Nephron progenitor cell (in vitro differentiated cells): ENCODE data around the gene FGB.

Experiments used
- DNase-seq: peaks from one replicate; pipeline ENCODE4 v3.0.0; 2021
- H3K27ac Mint-ChIP-seq: 2 replicates; pipeline ENCODE4 v1.8.0; 2021; ENCODE audit warnings: mild to moderate bottlenecking, moderate library complexity, mixed read lengths
- H3K27me3 Mint-ChIP-seq: 2 replicates; pipeline ENCODE4 v1.8.0; 2021; ENCODE audit warnings: mild to moderate bottlenecking, low read depth, mixed read lengths; ENCODE audit not compliant: poor library complexity
- H3K36me3 Mint-ChIP-seq: 2 replicates; pipeline ENCODE4 v1.8.0; 2021; ENCODE audit warnings: low read depth, mixed read lengths
- H3K4me1 Mint-ChIP-seq: 2 replicates; pipeline ENCODE4 v1.8.0; 2021; ENCODE audit warnings: mixed read lengths
- H3K4me3 Mint-ChIP-seq: 2 replicates; pipeline ENCODE4 v1.8.0; 2021; ENCODE audit warnings: mild to moderate bottlenecking, moderate library complexity, mixed read lengths
- H3K9me3 Mint-ChIP-seq: 2 replicates; pipeline ENCODE4 v1.8.0; 2021; ENCODE audit warnings: mild to moderate bottlenecking, moderate library complexity, mixed read lengths
- TF ChIP-seq, protein P1 (sequence below): fragments of 200-600 bp; sonication (generic); IDR thresholded peaks from 2 replicates; pipeline ENCODE4 v1.5.0; 2021; ENCODE audit warnings: antibody characterized with exemption

FGB gene

DNA sequence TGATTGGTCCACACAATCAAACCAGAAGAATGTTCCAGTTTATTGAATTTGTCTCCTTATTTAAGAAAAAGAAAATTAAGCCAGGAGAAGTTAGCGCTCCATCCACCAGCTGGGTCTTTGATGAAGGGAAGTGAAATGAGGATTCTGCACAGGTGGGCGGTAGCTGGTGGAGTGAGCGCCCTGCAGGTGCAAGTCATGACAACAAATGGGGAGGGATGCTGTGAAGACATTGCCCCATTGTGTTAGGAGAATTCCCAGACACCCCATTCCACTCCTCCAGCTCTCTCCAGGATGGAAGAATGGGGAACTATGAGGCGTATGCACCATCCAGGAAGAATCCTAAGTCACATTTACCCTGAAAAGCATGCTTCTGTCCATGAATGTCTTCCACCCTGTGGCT lies 35.5 kb upstream of the FGB start:
- Mint-ChIP-seq H3K4me3 (no peak overlapping the region), H3K27ac (no peak overlapping the region), H3K36me3 (no peaks in the 10 kb centered on the region), H3K4me1 (no peaks in the 10 kb centered on the region), H3K9me3 (no peaks in the 10 kb centered on the region), H3K27me3 (peaks cover 7% of the 10 kb centered on the region)
- TF ChIP-seq, protein P1, sequence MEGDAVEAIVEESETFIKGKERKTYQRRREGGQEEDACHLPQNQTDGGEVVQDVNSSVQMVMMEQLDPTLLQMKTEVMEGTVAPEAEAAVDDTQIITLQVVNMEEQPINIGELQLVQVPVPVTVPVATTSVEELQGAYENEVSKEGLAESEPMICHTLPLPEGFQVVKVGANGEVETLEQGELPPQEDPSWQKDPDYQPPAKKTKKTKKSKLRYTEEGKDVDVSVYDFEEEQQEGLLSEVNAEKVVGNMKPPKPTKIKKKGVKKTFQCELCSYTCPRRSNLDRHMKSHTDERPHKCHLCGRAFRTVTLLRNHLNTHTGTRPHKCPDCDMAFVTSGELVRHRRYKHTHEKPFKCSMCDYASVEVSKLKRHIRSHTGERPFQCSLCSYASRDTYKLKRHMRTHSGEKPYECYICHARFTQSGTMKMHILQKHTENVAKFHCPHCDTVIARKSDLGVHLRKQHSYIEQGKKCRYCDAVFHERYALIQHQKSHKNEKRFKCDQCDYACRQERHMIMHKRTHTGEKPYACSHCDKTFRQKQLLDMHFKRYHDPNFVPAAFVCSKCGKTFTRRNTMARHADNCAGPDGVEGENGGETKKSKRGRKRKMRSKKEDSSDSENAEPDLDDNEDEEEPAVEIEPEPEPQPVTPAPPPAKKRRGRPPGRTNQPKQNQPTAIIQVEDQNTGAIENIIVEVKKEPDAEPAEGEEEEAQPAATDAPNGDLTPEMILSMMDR, result no peak
- no peak for DNase-seq

DNA sequence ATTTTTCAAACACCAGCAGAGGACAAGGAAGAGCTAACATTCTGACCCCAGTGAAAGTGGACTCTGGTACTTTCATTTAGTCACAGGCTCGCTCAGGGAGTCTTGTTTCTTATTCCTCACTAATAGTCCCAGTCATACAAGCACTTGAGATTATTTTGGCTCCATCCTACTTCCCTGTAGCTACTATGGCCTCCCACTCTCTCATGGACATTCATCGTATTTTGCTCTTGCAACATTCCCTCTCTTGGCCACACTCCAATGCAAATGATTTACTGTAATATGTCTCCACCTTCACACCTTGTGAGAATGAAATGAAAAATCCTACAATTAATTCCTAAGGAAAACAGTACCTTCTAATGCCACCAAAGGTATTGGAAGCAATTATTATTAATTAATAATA lies 33.9 kb upstream of the FGB start:
- Mint-ChIP-seq H3K27me3 (peaks cover 7% of the 10 kb centered on the region), H3K4me1 (no peaks in the 10 kb centered on the region), H3K9me3 (no peaks in the 10 kb centered on the region), H3K27ac (no peak overlapping the region), H3K4me3 (no peak overlapping the region), H3K36me3 (no peaks in the 10 kb centered on the region)
- TF ChIP-seq, protein P1, result no peak
- no peak for DNase-seq

DNA sequence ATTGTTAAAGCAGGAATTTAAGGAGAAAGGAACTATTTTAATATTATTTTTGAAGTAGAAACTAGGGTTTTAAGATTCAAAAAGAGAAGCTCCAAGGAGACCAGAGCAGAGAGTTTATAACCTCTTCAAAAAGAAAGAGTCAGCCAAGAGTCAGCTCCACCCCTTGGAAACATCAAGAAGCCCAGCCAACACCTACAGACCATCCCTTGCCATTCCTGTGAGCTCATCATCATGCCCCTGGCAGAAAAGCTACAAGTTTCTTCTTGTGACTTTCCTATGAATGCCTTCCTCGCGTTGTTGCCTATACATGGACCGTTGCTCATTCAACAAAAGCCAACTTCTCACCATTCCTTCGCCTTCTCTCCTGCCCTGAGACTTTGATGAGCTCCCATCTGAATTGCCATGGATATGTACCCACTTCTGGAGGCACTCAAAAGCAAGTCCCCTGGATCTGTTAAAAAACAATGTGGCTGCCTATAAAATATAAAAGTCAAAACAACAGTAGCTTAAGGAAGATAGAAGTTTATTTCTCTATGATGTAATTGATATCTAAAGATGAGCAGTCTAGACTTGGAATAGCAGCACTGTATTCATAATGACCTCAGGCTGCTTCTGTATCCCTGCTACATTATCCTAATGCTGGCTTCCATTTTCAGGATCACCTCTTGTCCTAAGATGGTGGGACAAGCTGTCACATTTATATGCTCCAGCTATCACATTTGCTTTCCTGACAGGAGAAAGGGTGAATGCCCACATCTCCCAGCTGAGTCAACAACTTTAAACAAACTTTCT lies 32.9 kb upstream of the FGB start:
- no peak overlapping the region for H3K27ac Mint-ChIP-seq
- TF ChIP-seq, protein P1, result no peak
- peaks cover 7% of the 10 kb centered on the region for H3K27me3 Mint-ChIP-seq
- no peaks in the 10 kb centered on the region for H3K4me1 Mint-ChIP-seq
- no peaks in the 10 kb centered on the region for H3K36me3 Mint-ChIP-seq
- no peak overlapping the region for H3K4me3 Mint-ChIP-seq
- no peak for DNase-seq
- H3K9me3 Mint-ChIP-seq, result no peaks in the 10 kb centered on the region

DNA sequence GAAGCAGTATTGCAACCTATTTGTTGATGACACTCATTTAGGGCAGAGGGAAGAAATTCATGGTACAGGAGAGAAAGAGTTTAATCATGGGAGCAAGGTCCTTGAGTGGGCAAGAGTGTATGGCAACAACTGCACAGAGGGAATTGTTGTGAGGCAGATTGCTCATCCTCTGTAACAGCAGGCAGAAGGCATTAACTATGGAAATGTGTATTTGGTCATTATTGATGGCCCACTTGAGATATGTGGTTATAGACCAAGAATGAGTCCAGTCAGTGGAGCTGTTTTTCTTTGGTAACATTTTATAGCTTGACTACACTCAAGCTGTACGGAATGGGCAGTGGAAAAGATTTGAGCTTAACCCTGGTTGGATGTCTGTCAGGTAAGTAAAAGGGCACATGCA lies 28.5 kb upstream of the FGB start:
- Mint-ChIP-seq H3K9me3 (no peaks in the 10 kb centered on the region), H3K4me3 (no peak overlapping the region), H3K36me3 (peaks cover 11% of the 10 kb centered on the region), H3K4me1 (no peaks in the 10 kb centered on the region), H3K27ac (no peak overlapping the region), H3K27me3 (no peaks in the 10 kb centered on the region)
- TF ChIP-seq, protein P1, result no peak
- DNase-seq, result no peak

DNA sequence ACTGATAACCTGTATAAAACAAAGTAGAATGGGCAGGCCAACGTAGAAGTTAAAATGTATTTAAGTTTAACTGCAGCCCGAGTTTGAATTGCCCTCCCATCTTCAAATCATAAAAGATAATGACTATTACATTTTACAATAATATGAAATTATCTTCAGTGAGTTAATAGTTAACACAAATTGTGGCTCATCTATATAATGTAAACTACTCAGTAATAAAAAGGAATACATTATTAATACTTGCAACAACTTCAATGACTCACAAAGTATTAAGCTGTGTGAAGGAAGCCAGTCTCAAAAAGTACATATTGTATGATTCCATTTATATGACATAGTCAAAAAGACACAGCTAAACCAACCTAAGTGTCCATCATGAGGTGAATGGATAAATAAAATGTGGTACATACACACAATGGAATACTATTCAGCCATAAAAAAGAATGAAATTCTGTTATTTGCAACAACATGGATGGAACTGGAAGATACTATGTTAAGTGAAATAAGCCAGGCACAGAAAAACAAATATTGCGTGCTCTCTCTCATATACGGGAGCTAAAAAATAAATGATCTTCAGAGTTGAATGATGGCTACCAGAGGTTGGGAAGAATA lies 20.4 kb upstream of the FGB start:
- H3K36me3 Mint-ChIP-seq, result peaks cover 62% of the 10 kb centered on the region
- DNase-seq, result no peak
- H3K9me3 Mint-ChIP-seq, result peaks cover 7% of the 10 kb centered on the region
- H3K4me3 Mint-ChIP-seq, result no peak overlapping the region
- H3K27me3 Mint-ChIP-seq, result no peaks in the 10 kb centered on the region
- no peaks in the 10 kb centered on the region for H3K4me1 Mint-ChIP-seq
- no peak overlapping the region for H3K27ac Mint-ChIP-seq
- TF ChIP-seq, protein P1, result no peak

DNA sequence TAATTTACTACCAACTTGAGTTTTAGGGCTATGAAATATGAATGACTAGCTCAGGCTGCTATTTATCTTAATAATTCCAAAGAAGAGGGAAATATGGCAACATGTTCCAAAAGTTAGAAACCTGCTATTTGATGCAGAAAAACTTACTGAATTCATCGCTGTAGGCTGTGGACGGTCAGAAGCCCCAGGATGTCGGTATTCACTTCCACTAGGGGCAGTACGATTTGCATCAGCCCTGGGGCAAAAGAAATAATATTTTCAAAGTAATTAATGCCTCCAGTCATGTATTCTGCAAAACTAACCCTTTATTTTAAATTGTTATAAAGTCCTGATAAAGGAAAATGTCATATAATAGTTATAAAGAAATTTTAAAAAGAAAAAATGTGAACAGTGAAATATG lies 17.1 kb upstream of the FGB start:
- no peak for DNase-seq
- H3K36me3 Mint-ChIP-seq, result peaks cover 42% of the 10 kb centered on the region
- H3K27me3 Mint-ChIP-seq, result no peaks in the 10 kb centered on the region
- TF ChIP-seq, protein P1, result no peak
- H3K4me1 Mint-ChIP-seq, result peaks cover 18% of the 10 kb centered on the region
- no peak overlapping the region for H3K4me3 Mint-ChIP-seq
- H3K27ac Mint-ChIP-seq, result no peak overlapping the region
- peaks cover 7% of the 10 kb centered on the region for H3K9me3 Mint-ChIP-seq
